ENCODE results near the gene SLC35F6. TPM values are rescaled to one million over a fixed set of nuclear protein-coding genes. Genes with fewer than 3 reads are reported as not detected.

The SLC35F6 gene
- polyA plus RNA-seq, 3 donors: 7.1 to 17.0 (median 15.2) TPM

GRCh38 chr2:26727641-26728561, 36.2 kb upstream of the SLC35F6 start:
- H3K27ac ChIP-seq (ENCODE audit: low read depth, low read length): no peak overlapping the region
- 57 to 79% (median 61%) methylated on average over 99 to 101 of the region's 101 CpGs for WGBS, 3 donors

GRCh38 chr2:26729311-26729710, 34.8 kb upstream of the SLC35F6 start:
- WGBS, 3 donors: 90 to 97% (median 92%) methylated on average over 2 of the region's 2 CpGs

GRCh38 chr2:26730549-26731344, 33.3 kb upstream of the SLC35F6 start:
- no peak overlapping the region for H3K27ac ChIP-seq (ENCODE audit: low read depth, low read length)
- 61 to 71% (median 65%) methylated on average over 19 of the region's 19 CpGs for WGBS, 3 donors

More at GRCh38 chr2:26729311-26729710, 34.8 kb upstream of the SLC35F6 start:
- H3K27ac ChIP-seq (ENCODE audit: low read depth, low read length): no peak overlapping the region

GRCh38 chr2:26731714-26732113, 32.4 kb upstream of the SLC35F6 start:
- no peak overlapping the region for H3K27ac ChIP-seq (ENCODE audit: low read depth, low read length)
- WGBS, 3 donors: 86 to 97% (median 87%) methylated on average over 4 of the region's 4 CpGs

GRCh38 chr2:26732446-26732845, 31.6 kb upstream of the SLC35F6 start:
- WGBS, 3 donors: 91 to 96% (median 93%) methylated on average over 3 of the region's 3 CpGs
- H3K27ac ChIP-seq (ENCODE audit: low read depth, low read length): no peak overlapping the region

GRCh38 chr2:26733413-26733812, 30.7 kb upstream of the SLC35F6 start:
- 87 to 90% (median 87%) methylated on average over 9 of the region's 9 CpGs for WGBS, 3 donors
- H3K27ac ChIP-seq (ENCODE audit: low read depth, low read length): no peak overlapping the region

- no peak overlapping the region for H3K27ac ChIP-seq (ENCODE audit: low read depth, low read length)
- 35 to 51% (median 49%) methylated on average over 5 of the region's 5 CpGs for WGBS, 3 donors
These were observed 29.0 kb upstream of the SLC35F6 start for GRCh38 chr2:26735097-26735496.

GRCh38 chr2:26735883-26736588, 28.0 kb upstream of the SLC35F6 start:
- H3K27ac ChIP-seq (ENCODE audit: low read depth, low read length): no peak overlapping the region
- WGBS, 3 donors: 44 to 57% (median 46%) methylated on average over 8 of the region's 8 CpGs

- WGBS, 3 donors: 86 to 91% (median 90%) methylated on average over 4 of the region's 4 CpGs
- no peak overlapping the region for H3K27ac ChIP-seq (ENCODE audit: low read depth, low read length)
These were observed 26.9 kb upstream of the SLC35F6 start for GRCh38 chr2:26737221-26737620.

- 57 to 79% (median 61%) methylated on average over 4 of the region's 4 CpGs for WGBS, 3 donors
- no peak overlapping the region for H3K27ac ChIP-seq (ENCODE audit: low read depth, low read length)
These were observed 25.6 kb upstream of the SLC35F6 start for GRCh38 chr2:26738481-26738880.

GRCh38 chr2:26739514-26739913, 24.6 kb upstream of the SLC35F6 start:
- 94 to 97% (median 95%) methylated on average over 7 of the region's 7 CpGs for WGBS, 3 donors
- no peak overlapping the region for H3K27ac ChIP-seq (ENCODE audit: low read depth, low read length)

- 79 to 84% (median 80%) methylated on average over 6 of the region's 6 CpGs for WGBS, 3 donors
- H3K27ac ChIP-seq (ENCODE audit: low read depth, low read length): no peak overlapping the region
These were observed 23.7 kb upstream of the SLC35F6 start for GRCh38 chr2:26740346-26740745.

- 32 to 76% (median 57%) methylated on average over 8 of the region's 8 CpGs for WGBS, 3 donors
These were observed 23.2 kb upstream of the SLC35F6 start for GRCh38 chr2:26740890-26741302.

GRCh38 chr2:26742048-26742770, 21.9 kb upstream of the SLC35F6 start:
- no peak overlapping the region for H3K27ac ChIP-seq (ENCODE audit: low read depth, low read length)
- WGBS, 3 donors: 94 to 95% (median 95%) methylated on average over 15 of the region's 15 CpGs

More at GRCh38 chr2:26740890-26741302, 23.2 kb upstream of the SLC35F6 start:
- no peak overlapping the region for H3K27ac ChIP-seq (ENCODE audit: low read depth, low read length)

- H3K27ac ChIP-seq (ENCODE audit: low read depth, low read length): no peak overlapping the region
- 86 to 96% (median 94%) methylated on average over 3 of the region's 3 CpGs for WGBS, 3 donors
These were observed 20.2 kb upstream of the SLC35F6 start for GRCh38 chr2:26743852-26744251.

- WGBS, 3 donors: 83 to 94% (median 90%) methylated on average over 3 of the region's 3 CpGs
- H3K27ac ChIP-seq (ENCODE audit: low read depth, low read length): no peak overlapping the region
These were observed 19.1 kb upstream of the SLC35F6 start for GRCh38 chr2:26744953-26745352.

GRCh38 chr2:26745609-26746327, 18.3 kb upstream of the SLC35F6 start:
- H3K27ac ChIP-seq (ENCODE audit: low read depth, low read length): no peak overlapping the region
- WGBS, 3 donors: 23 to 38% (median 29%) methylated on average over 9 of the region's 9 CpGs

Measured in adipose tissue (tissue), 3 donors.